CD4-positive, alpha-beta memory T cell (primary cell): ENCODE measurements around the gene TREH. TPM values are rescaled to one million over a fixed set of nuclear protein-coding genes. Genes with fewer than 3 reads are reported as not detected.

Source experiments
- CTCF ChIA-PET: fragments of 350-600 bp; sonication (Branson Sonifier 250); formaldehyde crosslinking; loops from one replicate; lab custom pipeline; 2021; ENCODE audit warnings: inconsistent platforms; ENCODE audit not compliant: partially characterized antibody; lab: Charles Lee
- POLR2A ChIA-PET: fragments of 350-600 bp; sonication (Branson Sonifier 250); formaldehyde crosslinking; loops from one replicate; lab custom pipeline; 2021; ENCODE audit not compliant: partially characterized antibody; lab: Charles Lee
- DNase-seq, 5 donors: peaks; one replicate each; pipeline versions ENCODE4 v3.0.0 to v3.0.0-alpha.2; 2020 to 2022; ENCODE audit warnings: mixed read lengths in 1 of 5
- H3K27ac ChIP-seq: one replicate; pipeline ENCODE4 v1.7.0; 2013; ENCODE audit warnings: low read depth, low read length
- H3K27me3 ChIP-seq: 2 replicates; pipeline ENCODE4 v1.7.0; 2013; ENCODE audit warnings: mild to moderate bottlenecking, low read length, moderate library complexity; ENCODE audit not compliant: insufficient read depth
- H3K36me3 ChIP-seq: 2 replicates; pipeline ENCODE4 v1.7.0; 2013; ENCODE audit warnings: mild to moderate bottlenecking, low read length, moderate library complexity; ENCODE audit not compliant: insufficient read depth
- H3K4me1 ChIP-seq: 2 replicates; pipeline ENCODE4 v1.7.0; 2013; ENCODE audit warnings: mild to moderate bottlenecking, low read length, moderate library complexity; ENCODE audit not compliant: insufficient read depth
- H3K4me3 ChIP-seq, 2 donors: one replicate each; pipeline ENCODE4 v1.7.0; 2013; ENCODE audit warnings: low read length in 2 of 2, mild to moderate bottlenecking in 1 of 2
- H3K9me3 ChIP-seq, 2 donors: one replicate each; pipeline ENCODE4 v1.7.0; 2013; ENCODE audit warnings: low read length in 2 of 2, control low read depth in 1 of 2; ENCODE audit not compliant: control insufficient read depth in 1 of 2
- H3K27ac Mint-ChIP-seq, 7 donors: one replicate each; pipeline ENCODE4 v1.8.0; 2020 to 2021; ENCODE audit warnings: mixed read lengths in 7 of 7, mild to moderate bottlenecking in 6 of 7, inconsistent platforms in 3 of 7, moderate library complexity in 3 of 7
- H3K27me3 Mint-ChIP-seq, 2 donors: one replicate each; pipeline ENCODE4 v1.8.0; 2020 to 2021; ENCODE audit warnings: mixed read lengths in 2 of 2
- H3K36me3 Mint-ChIP-seq, 2 donors: one replicate each; pipeline ENCODE4 v1.8.0; 2020 to 2021; ENCODE audit warnings: mixed read lengths in 2 of 2, inconsistent platforms in 1 of 2, mild to moderate bottlenecking in 1 of 2
- H3K4me1 Mint-ChIP-seq, 4 donors: one replicate each; pipeline ENCODE4 v1.8.0; 2020 to 2021; ENCODE audit warnings: mixed read lengths in 4 of 4, mild to moderate bottlenecking in 1 of 4
- H3K4me3 Mint-ChIP-seq, 8 donors: one replicate each; pipeline ENCODE4 v1.8.0; 2020 to 2021; ENCODE audit warnings: mixed read lengths in 8 of 8, mild to moderate bottlenecking in 7 of 8, moderate library complexity in 6 of 8, inconsistent platforms in 3 of 8
- H3K9me3 Mint-ChIP-seq, 8 donors: one replicate each; pipeline ENCODE4 v1.8.0; 2020 to 2021; ENCODE audit warnings: mixed read lengths in 8 of 8, mild to moderate bottlenecking in 5 of 8, inconsistent platforms in 3 of 8, moderate library complexity in 1 of 8
- intact Hi-C: fragments of 100-400 bp; cut with micrococcal nuclease; formaldehyde crosslinking; loops from one replicate; pipeline ENCODE4 v1.15.1; 2023
- polyA plus RNA-seq, 2 donors: library from polyadenylated mRNA; unstranded; fragments of 300-500 nt; fragmentation: Illumina TruSeq; gene quantifications; one replicate each; pipeline ENCODE4 v1.2.3, GENCODE V29; 2021
- total RNA-seq, 2 experiments: library from RNA; stranded (reverse); gene quantifications; one replicate each; pipeline ENCODE4 v1.2.3, GENCODE V29; 2021

The TREH gene
- total and polyA plus RNA-seq, 4 experiments from 2014 or later: not detected

DNA sequence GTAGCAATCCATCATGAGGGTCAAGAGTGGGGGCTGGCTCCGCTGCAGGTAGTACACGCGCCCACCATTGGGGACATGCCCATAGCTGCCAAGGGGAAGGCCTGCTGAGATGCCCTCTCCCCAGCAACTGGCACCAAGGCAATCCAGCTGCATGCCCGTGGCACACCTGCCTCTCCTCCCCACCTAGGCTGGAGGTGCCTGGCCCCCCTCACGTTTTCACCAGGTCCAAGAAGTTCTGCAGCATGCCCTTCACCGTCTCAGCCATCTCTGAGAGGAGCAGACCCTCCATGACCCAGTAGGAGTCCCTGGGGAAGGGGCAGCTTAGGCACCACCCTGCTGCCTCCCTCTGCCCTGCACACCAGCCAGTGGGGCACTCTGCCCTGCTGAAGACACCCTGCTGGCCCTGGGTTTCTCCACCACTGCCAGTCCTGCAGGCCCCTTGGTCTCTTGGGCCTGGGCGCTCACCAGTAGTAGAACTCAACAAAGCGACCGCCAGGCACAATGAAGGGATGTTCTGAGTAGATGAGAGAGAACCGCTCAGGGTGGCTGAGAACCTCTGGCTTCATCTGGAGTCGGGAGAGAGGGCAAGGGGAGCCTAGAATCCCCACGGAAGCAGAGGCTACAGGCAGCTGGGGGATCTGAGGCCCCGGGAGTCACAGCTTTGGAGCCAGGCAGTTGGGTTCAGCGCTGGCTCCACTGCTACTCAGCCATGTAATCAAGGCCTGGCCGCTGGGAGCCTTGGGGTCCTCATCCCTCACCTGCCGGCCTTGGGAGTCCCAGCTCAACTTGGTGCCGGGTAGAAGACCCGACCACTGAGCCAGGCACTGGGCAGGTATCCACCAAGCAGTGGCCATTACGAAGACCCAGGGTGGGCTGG is 17.8 kb downstream of the TREH start:
- H3K9me3 Mint-ChIP-seq: no peaks in the 10 kb centered on the region
- no peak overlapping the region for H3K4me3 Mint-ChIP-seq
- H3K27me3 ChIP-seq: no peaks in the 10 kb centered on the region
- peaks cover 15% of the 10 kb centered on the region for H3K4me1 ChIP-seq
- no peak overlapping the region for H3K27ac ChIP-seq
- H3K4me3 ChIP-seq: no peak overlapping the region
- H3K36me3 Mint-ChIP-seq: no peaks in the 10 kb centered on the region
- peaks cover 0 to 3% of the 10 kb centered on the region in 2 donors for H3K27me3 Mint-ChIP-seq
- DNase-seq: no peak
- ChIA-PET CTCF (interaction anchor here (0.5 to 0.6 kb wide), 2 partner anchors 304 to 341 kb away, joined by 3 read pairs; no protein-coding TSS in a partner anchor), POLR2A (interaction anchor here (0.8 kb wide), 1 partner anchor 128 kb away, joined by 3 read pairs; no protein-coding TSS in a partner anchor)
- intact Hi-C loops: no loop called here
- no peak overlapping the region for H3K27ac Mint-ChIP-seq
- H3K36me3 ChIP-seq: no peaks in the 10 kb centered on the region
- H3K9me3 ChIP-seq: no peaks in the 10 kb centered on the region
- peaks cover 5 to 12% (median 7%) of the 10 kb centered on the region in 4 donors for H3K4me1 Mint-ChIP-seq

- H3K4me1 Mint-ChIP-seq: peaks cover 0 to 5% (median 2%) of the 10 kb centered on the region in 4 donors
- H3K27me3 ChIP-seq: no peaks in the 10 kb centered on the region
- intact Hi-C loops: no loop called here
- H3K4me3 Mint-ChIP-seq: no peak overlapping the region
- no peaks in the 10 kb centered on the region for H3K36me3 Mint-ChIP-seq
- no peak overlapping the region for H3K27ac Mint-ChIP-seq
- no peaks in the 10 kb centered on the region for H3K27me3 Mint-ChIP-seq
- ChIA-PET POLR2A (interaction anchor here (0.8 kb wide), 1 partner anchor 129 kb away, joined by 3 read pairs; no protein-coding TSS in a partner anchor), CTCF (interaction anchor here (0.6 to 3.1 kb wide), 9 partner anchors 16 to 489 kb away, joined by 3 to 21 read pairs (median 3); no protein-coding TSS in a partner anchor)
- no peaks in the 10 kb centered on the region for H3K9me3 Mint-ChIP-seq
- H3K36me3 ChIP-seq: no peaks in the 10 kb centered on the region
- H3K27ac ChIP-seq: no peak overlapping the region
- H3K4me1 ChIP-seq: peaks cover 11% of the 10 kb centered on the region
- no peaks in the 10 kb centered on the region for H3K9me3 ChIP-seq
- no peak for DNase-seq
- no peak overlapping the region for H3K4me3 ChIP-seq
Measured at GRCh38 chr11:118660681-118661424, 18.6 kb downstream of the TREH start.

GRCh38 chr11:118659953-118660680 is 19.3 kb downstream of the TREH start:
- Mint-ChIP-seq H3K27me3 (no peaks in the 10 kb centered on the region), H3K9me3 (no peaks in the 10 kb centered on the region), H3K4me3 (peak overlapping the region in 1 of 8 donors; percentile 34), H3K27ac (peak overlapping the region in 1 of 7 donors; percentile 41), H3K4me1 (peaks cover 0 to 5% (median 2%) of the 10 kb centered on the region in 4 donors), H3K36me3 (no peaks in the 10 kb centered on the region)
- intact Hi-C loops: loop anchor here (1.0 kb wide), 1 partner anchor 270 kb away; no protein-coding TSS in a partner anchor
- H3K4me3 ChIP-seq: no peak overlapping the region
- POLR2A ChIA-PET: interaction anchor here (0.8 kb wide), 1 partner anchor 130 kb away, joined by 3 read pairs; no protein-coding TSS in a partner anchor
- H3K27me3 ChIP-seq: no peaks in the 10 kb centered on the region
- H3K9me3 ChIP-seq: no peaks in the 10 kb centered on the region
- H3K27ac ChIP-seq: no peak overlapping the region
- H3K36me3 ChIP-seq: no peaks in the 10 kb centered on the region
- no peak for DNase-seq
- H3K4me1 ChIP-seq: peaks cover 11% of the 10 kb centered on the region
- CTCF ChIA-PET: interaction anchor here (0.9 to 3.1 kb wide), 12 partner anchors 15 to 489 kb away, joined by 3 to 21 read pairs (median 3); no protein-coding TSS in a partner anchor

DNA sequence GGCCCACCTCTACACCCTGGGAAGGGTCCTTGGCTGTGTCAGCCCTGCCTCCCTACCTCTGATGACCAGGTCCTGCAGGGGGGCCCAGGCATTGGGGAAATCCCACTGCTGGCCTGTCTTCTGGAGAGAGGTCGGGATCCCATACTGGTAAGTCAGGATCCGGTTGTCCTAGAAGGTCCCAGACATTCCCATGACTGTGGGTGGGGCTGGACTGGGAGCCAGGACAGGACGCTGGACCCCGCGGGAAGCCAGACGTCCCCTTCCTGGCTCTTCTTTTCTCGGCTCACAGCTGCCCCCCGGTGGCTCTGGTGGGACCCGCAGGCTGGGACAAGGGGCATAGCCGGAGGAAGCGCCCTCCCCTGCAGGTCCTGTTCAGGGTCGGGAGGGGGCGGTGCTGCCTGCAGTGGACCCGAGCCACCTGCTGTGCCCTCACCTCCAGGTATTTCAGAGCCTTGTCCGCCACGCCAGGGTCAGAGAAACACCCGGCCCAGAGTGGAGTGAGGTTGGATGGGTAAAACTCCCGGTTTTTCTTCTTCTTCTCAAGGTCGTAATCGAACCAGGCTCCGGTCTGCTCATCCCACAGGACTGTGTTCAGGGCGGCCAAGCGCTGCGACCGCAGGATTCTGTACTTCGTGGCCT is 20.0 kb downstream of the TREH start:
- POLR2A ChIA-PET: interaction anchor here (2.2 kb wide), 1 partner anchor 132 kb away, joined by 5 read pairs; the partner anchor contains the start of gene DDX6
- H3K27me3 Mint-ChIP-seq: no peaks in the 10 kb centered on the region
- H3K4me1 Mint-ChIP-seq: peaks cover 0 to 5% (median 2%) of the 10 kb centered on the region in 4 donors
- intact Hi-C loops: loop anchor here (1.0 kb wide), 1 partner anchor 271 kb away; no protein-coding TSS in a partner anchor
- H3K9me3 ChIP-seq: no peaks in the 10 kb centered on the region
- H3K4me3 Mint-ChIP-seq: peak overlapping the region in 1 of 8 donors; percentile 34
- peaks cover 11% of the 10 kb centered on the region for H3K4me1 ChIP-seq
- DNase-seq: peak; percentile 80 to 87 (median 80)
- H3K4me3 ChIP-seq: no peak overlapping the region
- H3K9me3 Mint-ChIP-seq: no peaks in the 10 kb centered on the region
- H3K36me3 ChIP-seq: no peaks in the 10 kb centered on the region
- H3K36me3 Mint-ChIP-seq: no peaks in the 10 kb centered on the region
- CTCF ChIA-PET: interaction anchor here (0.8 to 3.1 kb wide), 11 partner anchors 8 to 300 kb away, joined by 3 to 21 read pairs (median 4); no protein-coding TSS in a partner anchor
- H3K27ac ChIP-seq: no peak overlapping the region
- no peaks in the 10 kb centered on the region for H3K27me3 ChIP-seq
- H3K27ac Mint-ChIP-seq: no peak overlapping the region

- Histone ChIP-seq H3K4me3 (no peak overlapping the region), H3K27ac (no peak overlapping the region), H3K4me1 (peaks cover 11% of the 10 kb centered on the region), H3K9me3 (no peaks in the 10 kb centered on the region), H3K36me3 (no peaks in the 10 kb centered on the region), H3K27me3 (no peaks in the 10 kb centered on the region)
- intact Hi-C loops: loop anchor here (1.0 kb wide), 1 partner anchor 272 kb away; no protein-coding TSS in a partner anchor
- Mint-ChIP-seq H3K36me3 (no peaks in the 10 kb centered on the region), H3K4me3 (no peak overlapping the region), H3K27ac (no peak overlapping the region), H3K9me3 (no peaks in the 10 kb centered on the region), H3K27me3 (no peaks in the 10 kb centered on the region), H3K4me1 (peaks cover 0 to 5% (median 2%) of the 10 kb centered on the region in 4 donors)
- ChIA-PET POLR2A (interaction anchor here (2.2 kb wide), 1 partner anchor 133 kb away, joined by 5 read pairs; the partner anchor contains the start of gene DDX6), CTCF (interaction anchor here (0.8 to 3.1 kb wide), 12 partner anchors 8 to 301 kb away, joined by 3 to 21 read pairs (median 4); no protein-coding TSS in a partner anchor)
- DNase-seq: no peak
Measured at GRCh38 chr11:118658429-118659313, 20.8 kb downstream of the TREH start.
